Measurements from ENCODE around the gene ARID1B. TPM values are rescaled to one million over a fixed set of nuclear protein-coding genes. Genes with fewer than 3 reads are reported as not detected.
A peak's percentile ranks its signal among the peaks of the same experiment; 100 is the strongest.

The ARID1B gene
- total and polyA plus RNA-seq, 4 donors, result 7.0 to 49.0 (median 24.2) TPM

DNA sequence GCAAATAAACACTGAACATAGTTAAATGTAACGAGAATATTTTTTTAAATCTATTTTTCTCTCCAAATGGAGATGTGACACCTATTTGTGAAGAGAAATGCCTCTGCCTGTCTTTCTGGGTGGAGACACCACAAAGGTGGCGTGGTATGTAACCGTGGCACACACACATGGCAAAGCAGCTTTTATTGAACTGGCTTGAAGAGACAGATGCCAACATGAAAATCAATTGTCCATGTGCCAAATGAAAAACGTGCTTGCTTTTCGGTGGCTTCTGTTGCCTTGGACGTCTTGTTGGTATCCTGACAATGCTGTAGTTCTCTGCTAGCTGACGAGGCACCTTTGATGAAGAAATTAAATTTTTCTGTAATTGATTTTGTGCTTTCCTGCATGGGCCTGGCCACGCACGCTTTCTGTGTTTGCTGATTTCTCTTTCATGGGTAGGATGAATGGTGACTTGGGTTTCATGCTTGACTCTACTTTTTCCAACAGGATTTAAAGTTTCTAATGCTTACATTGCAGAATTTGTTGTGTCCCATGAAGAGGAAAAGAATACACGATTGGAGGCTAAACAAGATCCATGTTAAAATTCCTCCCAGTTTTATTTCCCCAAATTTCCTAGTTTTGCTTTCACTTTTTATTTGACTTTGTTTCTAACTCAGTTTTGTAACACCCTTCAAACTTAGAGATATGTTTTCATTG, 343.5 kb downstream of the ARID1B start:
- Histone ChIP-seq H3K27me3 (ENCODE audit: control insufficient read depth in 4 of 4, insufficient read depth in 4 of 4, low read length in 3 of 4) (no peaks in the 10 kb centered on the region), H3K4me3 (ENCODE audit: low read depth in 1 of 3, low read length in 3 of 3) (peak overlapping the region in 2 of 3 donors; percentile 37 to 52), H3K9me3 (ENCODE audit: control insufficient read depth in 4 of 4, low read length in 3 of 4) (no peaks in the 10 kb centered on the region), H3K4me1 (ENCODE audit: control insufficient read depth in 4 of 4, insufficient read depth in 4 of 4, low read length in 3 of 4) (peaks cover 9 to 45% (median 29%) of the 10 kb centered on the region in 4 donors), H3K27ac (ENCODE audit: low read depth in 1 of 2, low read length in 2 of 2) (peak overlapping the region; percentile 78 to 91), H3K36me3 (ENCODE audit: control insufficient read depth in 4 of 4, insufficient read depth in 3 of 4, low read depth in 1 of 4, low read length in 3 of 4) (no peaks in the 10 kb centered on the region), H3K9ac (ENCODE audit: low read depth in 1 of 2, low read length in 2 of 2) (no peak overlapping the region)
- 34% methylated on average over 10 of the region's 10 CpGs for WGBS
- TF ChIP-seq, protein P1, sequence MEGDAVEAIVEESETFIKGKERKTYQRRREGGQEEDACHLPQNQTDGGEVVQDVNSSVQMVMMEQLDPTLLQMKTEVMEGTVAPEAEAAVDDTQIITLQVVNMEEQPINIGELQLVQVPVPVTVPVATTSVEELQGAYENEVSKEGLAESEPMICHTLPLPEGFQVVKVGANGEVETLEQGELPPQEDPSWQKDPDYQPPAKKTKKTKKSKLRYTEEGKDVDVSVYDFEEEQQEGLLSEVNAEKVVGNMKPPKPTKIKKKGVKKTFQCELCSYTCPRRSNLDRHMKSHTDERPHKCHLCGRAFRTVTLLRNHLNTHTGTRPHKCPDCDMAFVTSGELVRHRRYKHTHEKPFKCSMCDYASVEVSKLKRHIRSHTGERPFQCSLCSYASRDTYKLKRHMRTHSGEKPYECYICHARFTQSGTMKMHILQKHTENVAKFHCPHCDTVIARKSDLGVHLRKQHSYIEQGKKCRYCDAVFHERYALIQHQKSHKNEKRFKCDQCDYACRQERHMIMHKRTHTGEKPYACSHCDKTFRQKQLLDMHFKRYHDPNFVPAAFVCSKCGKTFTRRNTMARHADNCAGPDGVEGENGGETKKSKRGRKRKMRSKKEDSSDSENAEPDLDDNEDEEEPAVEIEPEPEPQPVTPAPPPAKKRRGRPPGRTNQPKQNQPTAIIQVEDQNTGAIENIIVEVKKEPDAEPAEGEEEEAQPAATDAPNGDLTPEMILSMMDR (IDR thresholded peaks at IDR 0.05; ENCODE audit: low read depth, low read length, missing input control), result no peak
- peak in 1 of 2 donors; percentile 14 for TF ChIP-seq HNF4A (conservative IDR thresholded peaks at IDR 0.05)
- TF ChIP-seq TAF1 (conservative IDR thresholded peaks at IDR 0.05), result no peak
- TF ChIP-seq GABPA (IDR thresholded peaks at IDR 0.05 in 1 of 2, conservative IDR thresholded peaks at IDR 0.05 in 1 of 2), result no peak
- no peak for TF ChIP-seq RAD21 (IDR thresholded peaks at IDR 0.05)
- TF ChIP-seq JUND (IDR thresholded peaks at IDR 0.05), result peak in 1 of 2 donors; percentile 17
- peak; percentile 8 for TF ChIP-seq SP1 (IDR thresholded peaks at IDR 0.05)
- TF ChIP-seq, protein P2, sequence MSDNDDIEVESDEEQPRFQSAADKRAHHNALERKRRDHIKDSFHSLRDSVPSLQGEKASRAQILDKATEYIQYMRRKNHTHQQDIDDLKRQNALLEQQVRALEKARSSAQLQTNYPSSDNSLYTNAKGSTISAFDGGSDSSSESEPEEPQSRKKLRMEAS (IDR thresholded peaks at IDR 0.05), result peak; percentile 50
- TF ChIP-seq, protein P3, sequence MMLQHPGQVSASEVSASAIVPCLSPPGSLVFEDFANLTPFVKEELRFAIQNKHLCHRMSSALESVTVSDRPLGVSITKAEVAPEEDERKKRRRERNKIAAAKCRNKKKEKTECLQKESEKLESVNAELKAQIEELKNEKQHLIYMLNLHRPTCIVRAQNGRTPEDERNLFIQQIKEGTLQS (IDR thresholded peaks at IDR 0.05), result no peak
- TF ChIP-seq HNF4G (IDR thresholded peaks at IDR 0.05), result no peak
- TF ChIP-seq FOXA1 (IDR thresholded peaks at IDR 0.05), result peak; percentile 20
- TF ChIP-seq YY1 (IDR thresholded peaks at IDR 0.05), result peak; percentile 29
- no peak for DNase-seq (ENCODE audit: low spot score)

DNA sequence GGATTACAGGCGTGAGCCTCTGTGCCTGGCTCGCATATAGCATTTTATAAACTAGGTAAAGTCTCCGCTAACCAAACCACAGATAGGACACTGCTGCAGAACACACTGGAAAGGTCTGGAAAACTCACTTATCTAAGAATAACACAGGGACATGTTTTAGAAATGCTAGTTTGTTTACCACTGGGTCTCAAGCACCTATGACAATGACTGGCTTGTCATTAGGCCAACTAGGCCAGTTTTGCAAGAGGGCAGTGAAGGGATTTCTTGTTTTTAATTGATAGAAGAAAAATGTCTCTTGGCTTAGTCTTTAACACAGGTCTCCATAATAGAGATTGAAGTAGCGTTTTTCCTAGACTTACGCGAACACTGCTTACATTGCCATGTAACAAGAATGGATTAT, 344.7 kb downstream of the ARID1B start:
- 89% methylated on average over 6 of the region's 6 CpGs for WGBS
- DNase-seq (ENCODE audit: low spot score), result no peak
- Histone ChIP-seq H3K36me3 (ENCODE audit: control insufficient read depth in 4 of 4, insufficient read depth in 3 of 4, low read depth in 1 of 4, low read length in 3 of 4) (no peaks in the 10 kb centered on the region), H3K9me3 (ENCODE audit: control insufficient read depth in 4 of 4, low read length in 3 of 4) (no peaks in the 10 kb centered on the region), H3K4me1 (ENCODE audit: control insufficient read depth in 4 of 4, insufficient read depth in 4 of 4, low read length in 3 of 4) (peaks cover 9 to 45% (median 29%) of the 10 kb centered on the region in 4 donors), H3K27me3 (ENCODE audit: control insufficient read depth in 4 of 4, insufficient read depth in 4 of 4, low read length in 3 of 4) (no peaks in the 10 kb centered on the region), H3K27ac (ENCODE audit: low read depth in 1 of 2, low read length in 2 of 2) (peak overlapping the region; percentile 64 to 91), H3K4me3 (ENCODE audit: low read depth in 1 of 3, low read length in 3 of 3) (no peak overlapping the region), H3K9ac (ENCODE audit: low read depth in 1 of 2, low read length in 2 of 2) (no peak overlapping the region)
- TF ChIP-seq YY1 (IDR thresholded peaks at IDR 0.05), result peak; percentile 15
- TF ChIP-seq, protein P3 (IDR thresholded peaks at IDR 0.05), result no peak
- no peak for TF ChIP-seq FOXA1 (IDR thresholded peaks at IDR 0.05)
- TF ChIP-seq EGR1 (IDR thresholded peaks at IDR 0.05; ENCODE audit: low read depth in 2 of 2), result no peak

DNA sequence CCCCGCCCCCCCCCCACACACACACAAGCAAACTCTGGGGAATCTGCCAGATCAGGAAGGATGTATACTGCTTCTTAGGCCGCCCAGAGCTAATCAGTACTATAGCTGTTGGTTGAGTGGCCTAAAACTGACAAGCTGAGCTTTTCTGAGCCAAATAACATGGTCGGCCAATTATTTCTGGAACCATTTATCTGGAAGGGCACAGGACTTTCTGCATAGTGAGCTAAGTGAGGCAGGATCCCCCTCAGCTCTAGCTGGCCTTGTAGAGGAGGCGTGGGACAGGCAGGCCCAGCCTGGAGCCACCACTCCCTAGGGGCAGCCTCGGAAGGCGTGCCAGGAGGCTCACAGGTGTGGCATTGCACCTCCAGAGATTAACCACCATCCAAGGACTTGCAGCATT, 346.1 kb downstream of the ARID1B start:
- Histone ChIP-seq H3K27ac (ENCODE audit: low read depth in 1 of 2, low read length in 2 of 2) (no peak overlapping the region), H3K4me3 (ENCODE audit: low read depth in 1 of 3, low read length in 3 of 3) (no peak overlapping the region), H3K9ac (ENCODE audit: low read depth in 1 of 2, low read length in 2 of 2) (no peak overlapping the region), H3K27me3 (ENCODE audit: control insufficient read depth in 4 of 4, insufficient read depth in 4 of 4, low read length in 3 of 4) (no peaks in the 10 kb centered on the region), H3K4me1 (ENCODE audit: control insufficient read depth in 4 of 4, insufficient read depth in 4 of 4, low read length in 3 of 4) (peaks cover 9 to 34% (median 23%) of the 10 kb centered on the region in 4 donors), H3K9me3 (ENCODE audit: control insufficient read depth in 4 of 4, low read length in 3 of 4) (no peaks in the 10 kb centered on the region), H3K36me3 (ENCODE audit: control insufficient read depth in 4 of 4, insufficient read depth in 3 of 4, low read depth in 1 of 4, low read length in 3 of 4) (no peaks in the 10 kb centered on the region)
- 86% methylated on average over 6 of the region's 6 CpGs for WGBS
- DNase-seq (ENCODE audit: low spot score), result no peak
- TF ChIP-seq, protein P3 (IDR thresholded peaks at IDR 0.05), result no peak
- TF ChIP-seq RAD21 (IDR thresholded peaks at IDR 0.05), result no peak
- TF ChIP-seq, protein P2 (IDR thresholded peaks at IDR 0.05), result no peak
- no peak for TF ChIP-seq HNF4A (conservative IDR thresholded peaks at IDR 0.05)
- no peak for TF ChIP-seq GABPA (IDR thresholded peaks at IDR 0.05 in 1 of 2, conservative IDR thresholded peaks at IDR 0.05 in 1 of 2)
- TF ChIP-seq SP1 (IDR thresholded peaks at IDR 0.05), result no peak
- no peak for TF ChIP-seq RXRA (IDR thresholded peaks at IDR 0.05)
- no peak for TF ChIP-seq YY1 (IDR thresholded peaks at IDR 0.05)
- no peak for TF ChIP-seq FOXA1 (IDR thresholded peaks at IDR 0.05)
- TF ChIP-seq TAF1 (conservative IDR thresholded peaks at IDR 0.05), result no peak
- TF ChIP-seq FOXA2 (IDR thresholded peaks at IDR 0.05), result no peak
- TF ChIP-seq, protein P1 (IDR thresholded peaks at IDR 0.05; ENCODE audit: low read depth, low read length, missing input control), result no peak
- TF ChIP-seq, protein P4, sequence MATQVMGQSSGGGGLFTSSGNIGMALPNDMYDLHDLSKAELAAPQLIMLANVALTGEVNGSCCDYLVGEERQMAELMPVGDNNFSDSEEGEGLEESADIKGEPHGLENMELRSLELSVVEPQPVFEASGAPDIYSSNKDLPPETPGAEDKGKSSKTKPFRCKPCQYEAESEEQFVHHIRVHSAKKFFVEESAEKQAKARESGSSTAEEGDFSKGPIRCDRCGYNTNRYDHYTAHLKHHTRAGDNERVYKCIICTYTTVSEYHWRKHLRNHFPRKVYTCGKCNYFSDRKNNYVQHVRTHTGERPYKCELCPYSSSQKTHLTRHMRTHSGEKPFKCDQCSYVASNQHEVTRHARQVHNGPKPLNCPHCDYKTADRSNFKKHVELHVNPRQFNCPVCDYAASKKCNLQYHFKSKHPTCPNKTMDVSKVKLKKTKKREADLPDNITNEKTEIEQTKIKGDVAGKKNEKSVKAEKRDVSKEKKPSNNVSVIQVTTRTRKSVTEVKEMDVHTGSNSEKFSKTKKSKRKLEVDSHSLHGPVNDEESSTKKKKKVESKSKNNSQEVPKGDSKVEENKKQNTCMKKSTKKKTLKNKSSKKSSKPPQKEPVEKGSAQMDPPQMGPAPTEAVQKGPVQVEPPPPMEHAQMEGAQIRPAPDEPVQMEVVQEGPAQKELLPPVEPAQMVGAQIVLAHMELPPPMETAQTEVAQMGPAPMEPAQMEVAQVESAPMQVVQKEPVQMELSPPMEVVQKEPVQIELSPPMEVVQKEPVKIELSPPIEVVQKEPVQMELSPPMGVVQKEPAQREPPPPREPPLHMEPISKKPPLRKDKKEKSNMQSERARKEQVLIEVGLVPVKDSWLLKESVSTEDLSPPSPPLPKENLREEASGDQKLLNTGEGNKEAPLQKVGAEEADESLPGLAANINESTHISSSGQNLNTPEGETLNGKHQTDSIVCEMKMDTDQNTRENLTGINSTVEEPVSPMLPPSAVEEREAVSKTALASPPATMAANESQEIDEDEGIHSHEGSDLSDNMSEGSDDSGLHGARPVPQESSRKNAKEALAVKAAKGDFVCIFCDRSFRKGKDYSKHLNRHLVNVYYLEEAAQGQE (IDR thresholded peaks at IDR 0.05), result no peak

All from liver (tissue), 9 donors.